ENCODE results near the gene LAPTM5.

The LAPTM5 gene

DNA sequence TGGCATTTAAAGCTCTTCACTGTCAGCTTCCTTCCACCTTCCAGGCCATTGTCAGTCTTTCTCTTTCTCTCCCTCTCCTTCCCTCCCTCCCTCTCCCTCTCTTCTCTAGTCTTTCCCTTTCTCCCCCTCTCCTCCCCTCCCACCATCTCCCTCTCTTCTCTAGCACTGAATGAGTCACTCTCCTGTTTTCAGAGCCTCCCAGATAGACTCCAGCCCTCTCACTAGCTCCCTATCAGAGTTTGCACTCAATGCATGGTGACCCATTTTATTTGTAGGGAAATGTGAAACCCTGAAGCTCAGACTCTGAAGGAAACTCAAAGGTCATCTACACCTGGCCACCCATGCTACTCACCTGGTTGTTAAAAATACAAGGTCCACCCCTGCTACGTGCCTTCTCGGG lies 29.8 kb downstream of the LAPTM5 start:
- DNase-seq, result peak; percentile 74

DNA sequence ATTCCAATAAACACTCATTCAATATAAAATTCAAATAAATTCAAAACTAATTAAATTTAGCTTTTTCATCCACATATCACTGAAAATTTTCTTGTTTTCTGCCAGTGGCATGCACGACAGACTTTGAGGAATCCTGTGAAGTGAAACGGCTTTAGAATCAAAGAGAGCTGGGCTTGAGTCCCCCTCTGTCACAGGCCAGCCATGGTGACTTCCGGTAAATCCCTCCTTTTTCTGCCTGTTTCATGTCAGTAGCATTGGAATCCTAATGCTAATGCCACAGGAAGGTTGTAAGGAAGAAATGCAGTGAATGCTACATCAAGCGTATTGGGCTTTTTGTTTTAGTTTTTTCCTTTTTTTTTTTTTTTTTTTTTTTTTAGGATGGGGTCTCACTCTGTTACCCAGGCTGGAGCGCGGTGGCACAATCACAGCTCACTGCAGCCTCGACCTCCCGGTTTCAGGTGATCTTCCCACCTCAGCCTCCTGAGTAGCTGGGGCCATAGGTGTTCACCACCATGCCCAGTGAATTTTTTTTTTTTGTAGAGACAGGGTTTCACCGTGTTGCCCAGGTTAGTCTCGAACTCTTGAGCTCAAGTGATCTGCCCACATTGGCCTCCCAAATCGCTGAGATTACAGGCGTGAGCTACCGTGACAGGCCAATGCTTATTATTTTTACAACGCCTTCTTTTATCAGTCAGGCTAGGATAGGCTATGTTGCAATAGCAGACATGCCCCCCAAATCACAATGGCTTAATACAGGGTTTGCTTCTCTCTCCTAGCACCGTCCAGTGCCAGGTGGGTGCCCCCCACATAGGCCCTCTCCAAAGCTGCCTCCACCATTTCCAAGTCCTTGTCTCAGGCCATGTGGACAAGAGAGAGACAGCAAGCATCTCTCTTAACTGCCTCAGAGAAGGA lies 30.5 kb downstream of the LAPTM5 start:
- no peak for DNase-seq

DNA sequence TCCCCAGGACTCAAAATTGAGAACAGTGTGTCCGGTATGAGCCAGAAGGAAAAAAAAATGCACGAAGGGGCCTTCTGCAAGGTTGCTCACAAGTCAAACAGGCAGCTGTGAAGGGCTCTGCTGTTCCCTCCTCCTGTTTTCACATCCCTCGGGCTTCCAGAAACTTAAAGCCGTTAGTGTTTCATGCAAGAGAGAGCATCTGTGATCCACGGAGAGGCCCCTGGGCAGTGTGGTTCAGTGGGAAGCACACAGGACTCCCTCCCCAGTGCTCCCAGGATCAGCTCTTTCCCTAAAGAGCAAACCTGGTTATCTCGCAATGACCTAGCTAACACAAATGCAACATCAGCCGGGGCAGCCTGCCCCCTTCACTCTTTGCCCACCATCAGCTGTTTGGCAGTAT lies 31.3 kb downstream of the LAPTM5 start:
- no peak for DNase-seq

DNA sequence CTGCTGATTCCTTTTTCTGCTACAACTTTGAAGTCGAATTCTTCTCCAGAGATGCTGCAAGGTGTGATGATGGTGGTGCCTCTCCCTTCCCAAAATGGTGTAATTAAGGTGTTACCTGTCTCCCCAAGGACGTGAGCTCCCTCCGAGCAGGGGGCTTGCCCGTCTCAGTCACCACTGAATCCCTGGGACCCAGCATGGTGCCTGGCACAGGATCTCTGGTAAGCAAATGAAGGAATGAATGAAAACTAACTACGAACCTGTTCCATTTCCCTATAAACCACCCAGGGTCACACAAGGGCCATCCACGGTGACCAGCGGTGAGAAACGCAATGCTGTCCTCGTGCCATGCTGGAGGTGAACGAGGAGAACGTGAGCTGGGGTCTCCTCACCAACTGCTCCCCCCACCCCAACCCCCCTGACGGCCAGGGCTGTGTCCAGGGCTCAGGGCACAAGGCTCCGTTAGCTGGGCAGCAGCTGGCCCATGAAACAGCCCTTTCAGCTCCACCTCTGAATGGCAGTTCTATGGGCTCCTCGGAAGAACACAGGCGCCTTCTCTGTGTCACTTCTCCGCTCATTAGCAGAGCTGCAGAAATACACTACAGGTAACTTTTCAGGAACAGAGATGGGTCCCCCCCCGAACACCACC lies 32.0 kb downstream of the LAPTM5 start:
- no peak for DNase-seq

DNA sequence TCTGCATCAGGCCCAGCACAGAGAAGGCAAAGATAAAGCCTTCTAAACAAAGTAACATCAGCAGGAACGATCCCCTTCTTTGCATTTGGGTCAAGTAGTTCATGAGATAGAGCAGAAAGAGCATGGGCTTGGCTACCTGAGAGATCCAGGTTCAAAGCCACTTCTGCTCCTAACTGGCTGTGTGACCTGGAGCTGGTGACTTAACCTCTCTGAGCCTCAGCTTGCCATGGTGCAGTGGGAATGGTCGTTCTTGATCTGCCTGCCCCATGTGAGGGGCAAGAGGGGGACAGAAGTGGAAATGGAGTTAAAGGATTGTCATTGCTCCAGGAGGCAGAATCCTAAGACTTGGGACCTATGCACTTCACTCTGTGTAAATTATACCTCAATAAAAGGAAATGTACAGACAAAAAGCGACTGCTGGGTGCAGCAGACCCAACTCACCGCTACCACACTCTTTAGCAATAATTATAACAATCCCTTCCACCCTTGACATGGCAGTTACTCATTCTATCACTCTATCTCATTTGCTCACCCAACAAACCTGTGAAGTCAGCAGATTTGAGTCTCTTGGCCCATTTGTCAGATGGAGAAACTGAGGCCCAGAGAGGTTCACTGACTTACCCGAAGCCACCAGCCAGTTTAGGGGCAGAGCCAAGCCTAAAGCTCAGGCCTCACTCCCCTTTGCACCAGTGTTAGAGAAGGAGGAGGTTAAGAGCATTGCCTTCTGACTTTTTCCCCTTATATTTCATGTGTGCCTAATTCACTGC lies 32.7 kb downstream of the LAPTM5 start:
- DNase-seq, result no peak

DNA sequence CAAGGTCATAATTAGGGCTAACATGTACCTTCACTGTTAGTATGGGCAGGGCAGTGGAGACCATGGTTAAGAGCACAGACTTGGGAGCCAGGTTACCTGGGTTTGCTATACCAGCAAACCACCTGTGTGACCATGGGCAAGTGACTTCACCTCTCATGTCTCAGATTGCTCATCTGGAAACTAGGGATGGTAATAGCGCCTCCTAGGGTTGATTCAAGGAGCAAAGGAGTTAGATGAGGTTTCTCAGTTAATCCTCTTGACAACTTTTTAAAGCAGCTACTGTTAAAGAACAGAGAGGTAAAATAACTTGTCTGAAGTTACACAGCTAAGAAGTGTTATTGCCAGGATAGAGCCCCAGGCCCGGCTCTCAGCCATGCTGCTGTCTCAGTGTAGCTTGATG lies 33.4 kb downstream of the LAPTM5 start:
- DNase-seq, result no peak

DNA sequence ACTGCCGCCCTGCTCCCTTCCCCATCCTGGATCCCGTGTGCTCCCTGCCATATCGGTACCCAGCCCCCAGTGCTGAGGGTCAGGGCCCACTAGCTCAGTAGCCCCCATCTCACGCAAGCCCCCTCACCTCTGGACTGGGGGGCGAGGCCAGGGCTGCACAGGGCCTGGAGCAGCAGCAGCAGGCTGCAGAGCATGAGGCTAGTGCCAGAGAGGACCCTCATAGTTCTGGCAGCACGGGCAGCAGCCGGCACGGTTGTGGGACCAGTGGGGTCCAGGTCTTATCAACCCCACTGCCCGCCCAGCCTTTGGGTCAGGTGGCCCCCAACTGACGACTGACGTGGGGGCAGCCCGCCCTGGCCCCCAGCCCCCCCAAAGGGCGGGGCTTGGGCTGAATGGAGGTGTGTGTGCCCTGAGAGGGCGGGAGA lies 34.2 kb downstream of the LAPTM5 start, which contains the start of gene MATN1:
Gene MATN1, minus strand, starts transcription at position 255 of the 425 bp plus-strand sequence. Its CDS starts 34 bp downstream, at position 221.
- no peak for DNase-seq

DNA sequence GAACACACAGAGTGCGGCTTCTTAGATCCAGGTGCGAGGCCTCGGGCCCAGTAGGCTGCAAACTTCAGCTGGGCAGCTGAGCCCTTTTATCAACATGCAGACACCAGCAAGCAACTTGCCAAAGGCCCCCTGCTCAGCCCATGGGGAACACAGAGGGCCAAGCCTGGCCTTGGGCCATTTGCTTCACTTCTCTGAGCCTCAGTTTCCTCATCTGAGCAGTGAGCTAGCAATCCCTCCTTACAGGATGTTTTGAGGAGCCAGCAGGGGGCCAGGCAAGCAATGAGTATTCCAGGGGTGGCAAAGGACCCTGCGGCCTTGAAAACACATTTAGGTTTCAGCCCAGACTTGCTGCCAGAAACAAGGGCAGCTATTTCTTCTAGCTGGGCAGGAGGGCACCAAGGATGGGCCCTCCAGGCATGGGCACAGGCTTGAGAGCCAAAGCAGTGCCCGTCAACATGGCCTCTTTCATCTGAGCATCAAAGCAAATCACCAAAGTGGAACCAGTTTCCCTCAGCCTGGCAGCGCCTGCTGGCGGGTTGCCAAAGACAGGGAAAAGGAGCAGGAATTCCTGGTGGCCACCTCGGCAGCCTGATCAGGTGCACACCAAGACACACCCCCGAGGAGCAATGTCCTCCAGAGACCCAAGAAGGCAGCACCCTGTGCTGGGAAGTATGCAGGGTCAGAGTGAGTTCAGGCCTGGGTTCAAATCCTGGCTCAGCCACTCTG lies 35.6 kb downstream of the LAPTM5 start:
- no peak for DNase-seq

DNA sequence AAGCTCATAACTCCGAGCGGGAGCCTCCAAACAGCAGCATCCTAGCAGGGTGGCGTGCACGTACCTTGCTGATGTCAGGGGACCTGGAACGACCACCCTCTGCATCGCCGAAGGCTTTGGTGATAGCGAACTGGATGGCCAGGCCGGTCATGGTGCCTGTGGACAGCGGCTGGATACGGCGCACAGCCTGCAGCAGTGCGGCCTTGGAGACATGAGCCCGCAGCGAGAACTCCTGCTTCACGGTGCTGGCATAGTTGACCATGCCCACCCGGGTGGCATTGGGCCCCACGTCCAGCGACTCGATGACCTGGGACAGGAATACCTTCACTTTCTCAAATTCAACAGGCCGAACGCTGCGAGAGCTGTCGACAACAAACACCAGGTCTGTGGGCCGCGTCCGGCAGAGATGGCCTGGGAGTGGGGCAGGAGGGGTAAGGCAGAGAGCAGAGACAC lies 36.2 kb downstream of the LAPTM5 start:
- DNase-seq, result no peak

DNA sequence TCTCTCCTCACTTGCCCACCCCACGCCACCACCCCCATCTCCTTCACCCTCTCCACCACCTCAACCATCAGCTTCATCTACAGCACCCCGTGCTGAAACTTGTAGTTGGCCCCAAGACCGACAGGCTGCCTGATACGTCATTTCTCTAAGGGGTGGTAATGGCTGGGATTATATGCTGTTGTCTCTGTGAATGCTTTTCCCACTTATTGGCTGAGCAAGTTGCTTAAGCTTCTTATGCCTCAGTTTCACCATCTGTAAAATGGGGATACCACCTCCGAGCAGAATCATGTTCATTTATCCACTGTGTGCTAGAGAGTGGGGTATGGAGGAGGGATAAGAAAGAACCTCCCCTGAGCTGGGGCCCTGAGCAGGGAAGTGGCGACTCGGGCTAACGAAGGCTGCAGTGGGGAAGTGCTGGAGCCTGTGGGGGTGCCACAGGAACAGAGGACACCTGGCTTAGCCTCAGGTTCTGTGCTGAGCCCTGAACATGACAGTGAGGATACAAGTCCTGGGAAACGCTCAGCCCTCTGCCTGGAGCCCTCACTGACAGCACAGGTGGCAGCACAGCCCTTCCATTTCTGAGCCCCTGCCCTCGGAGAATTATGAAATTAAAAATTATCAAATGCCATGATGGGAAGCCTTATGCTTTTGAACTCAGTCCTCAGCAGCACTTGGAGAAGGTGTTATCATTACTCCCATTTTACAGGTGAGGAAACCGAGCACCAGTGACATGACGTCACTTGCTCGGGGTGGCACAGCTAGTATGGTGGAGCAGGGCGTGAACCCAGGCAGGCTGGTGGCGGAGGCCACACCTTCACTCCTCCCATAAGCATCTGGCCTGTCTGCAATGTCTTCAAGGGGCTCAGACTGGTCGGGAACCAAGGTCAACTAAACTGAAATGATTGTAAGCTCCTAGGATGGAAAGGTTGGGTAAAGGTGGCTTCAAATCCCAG lies 37.0 kb downstream of the LAPTM5 start:
- DNase-seq, result no peak

DNA sequence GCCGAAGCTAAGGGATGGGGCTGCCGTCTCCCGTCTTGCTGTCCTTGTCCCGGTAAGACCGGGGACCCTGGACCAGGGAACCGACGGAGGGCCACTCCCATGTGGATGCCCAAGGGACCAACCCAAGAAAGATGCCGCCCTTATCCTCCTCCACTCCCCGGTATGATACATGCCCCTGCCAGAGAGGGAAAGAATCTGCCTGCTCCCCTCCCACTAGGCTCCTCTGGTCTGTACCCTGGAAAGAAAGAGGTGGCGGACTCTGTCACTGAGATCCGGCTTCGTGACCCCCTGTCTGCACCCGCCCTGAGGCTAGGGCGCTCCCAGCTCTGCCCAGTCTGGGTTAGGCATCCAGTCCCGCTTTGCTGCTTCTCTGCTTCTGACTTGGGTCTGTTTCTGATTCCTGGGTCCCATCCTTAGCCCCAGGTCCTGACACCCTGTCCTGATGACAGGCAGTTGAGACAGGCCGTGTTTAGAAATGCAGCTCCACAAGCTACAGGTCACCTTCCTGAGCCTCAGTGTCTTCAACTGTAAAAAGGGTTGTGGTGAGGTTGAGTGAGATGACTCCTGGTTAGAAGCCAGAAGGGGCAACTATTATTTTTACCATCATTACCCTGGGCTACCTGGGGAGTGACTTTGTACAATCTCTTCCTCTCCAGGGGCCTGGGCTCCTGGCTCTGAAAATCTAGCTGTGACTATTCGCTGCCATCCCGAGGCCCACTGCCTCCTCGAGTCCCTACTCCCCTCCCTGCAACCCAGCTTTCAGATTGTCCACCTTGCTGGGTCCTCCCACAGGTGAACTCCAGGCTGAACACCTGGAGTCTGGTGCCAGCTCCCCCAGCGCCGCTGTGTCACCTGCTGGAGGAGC lies 37.9 kb downstream of the LAPTM5 start:
- no peak for DNase-seq

DNA sequence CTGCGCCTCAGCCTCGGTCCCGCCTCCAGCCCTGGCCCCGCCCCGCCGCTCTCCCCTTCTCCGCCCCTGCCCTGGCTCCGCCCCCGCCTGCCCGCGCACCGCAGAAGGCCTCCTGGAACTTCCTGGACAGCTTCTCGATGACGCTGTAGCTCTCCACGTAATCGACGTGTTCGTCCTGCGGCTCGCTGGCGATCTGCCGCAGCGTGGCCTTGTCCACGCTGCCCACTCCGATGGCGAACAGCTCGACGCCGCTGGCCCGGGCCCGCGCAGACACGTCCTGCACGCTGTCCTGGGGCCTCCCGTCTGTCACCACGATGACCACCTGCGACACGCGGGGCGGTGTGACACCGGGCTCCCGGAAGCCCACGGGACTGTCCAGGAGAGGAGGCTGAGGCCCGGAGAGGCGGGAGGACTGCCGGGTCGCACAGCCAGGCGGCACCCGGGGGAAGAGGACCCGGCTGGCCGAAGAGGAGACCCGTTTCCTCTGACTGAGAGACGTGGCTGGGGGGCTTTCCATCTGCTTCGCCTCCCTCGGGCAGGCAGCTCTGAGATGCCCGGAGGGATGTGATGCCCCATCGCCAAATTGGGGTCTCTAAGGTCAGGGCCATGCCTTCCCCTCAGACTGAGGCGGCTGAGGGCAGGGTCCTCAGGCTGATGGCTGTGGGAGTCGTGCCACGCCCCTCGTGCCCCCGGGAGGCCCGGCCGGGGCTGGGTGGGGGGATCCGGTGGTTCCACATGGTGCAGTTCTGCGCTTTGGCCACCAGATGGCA lies 38.8 kb downstream of the LAPTM5 start:
- peak; percentile 93 for DNase-seq

DNA sequence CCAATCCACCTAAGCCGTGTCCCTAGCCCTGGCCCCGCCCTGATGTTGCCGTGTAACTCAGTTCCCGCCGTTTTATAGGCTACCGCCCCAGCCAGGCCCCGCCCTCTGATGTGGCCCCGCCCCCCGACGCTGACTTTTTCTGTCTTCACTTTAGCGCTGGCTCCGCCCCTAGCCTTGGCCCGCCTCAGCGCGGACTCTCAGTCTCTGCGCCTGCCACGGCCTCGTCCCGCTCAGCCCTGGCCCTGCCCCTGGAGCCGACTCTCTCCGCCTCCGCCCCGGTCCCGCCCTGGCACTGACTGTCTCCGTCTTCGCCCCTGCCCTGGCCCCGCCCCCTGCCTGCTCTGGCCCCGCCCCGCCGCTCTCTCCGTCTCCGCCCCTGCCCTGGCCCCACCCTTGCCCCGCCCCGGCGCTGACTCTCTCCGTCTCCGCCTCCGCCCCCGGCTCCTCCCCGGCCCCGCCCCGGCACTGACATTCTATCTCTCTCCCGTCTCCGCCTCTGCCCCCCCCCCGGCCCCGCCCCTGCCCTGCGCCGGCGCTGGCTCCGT lies 39.4 kb downstream of the LAPTM5 start:
- DNase-seq, result peak; percentile 97

DNA sequence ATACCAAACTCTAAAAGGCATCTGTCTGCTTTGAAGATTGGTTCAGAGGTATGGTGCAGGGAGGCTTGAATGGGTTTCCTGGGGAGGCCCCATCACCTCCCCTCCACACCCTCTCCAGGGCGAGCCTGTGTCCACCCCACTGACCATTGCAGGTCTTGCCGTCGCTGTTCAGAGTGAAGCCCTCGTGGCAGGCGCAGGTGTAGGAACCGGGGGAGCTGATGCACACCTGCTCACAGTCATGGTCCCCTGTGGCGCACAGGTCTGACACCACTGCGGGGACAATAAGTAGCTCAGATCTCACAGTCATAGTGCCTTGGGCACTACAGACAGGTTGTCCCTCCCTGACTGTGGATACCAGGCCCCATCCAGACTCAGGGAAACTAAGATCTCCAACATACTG lies 40.9 kb downstream of the LAPTM5 start:
- DNase-seq, result no peak

DNA sequence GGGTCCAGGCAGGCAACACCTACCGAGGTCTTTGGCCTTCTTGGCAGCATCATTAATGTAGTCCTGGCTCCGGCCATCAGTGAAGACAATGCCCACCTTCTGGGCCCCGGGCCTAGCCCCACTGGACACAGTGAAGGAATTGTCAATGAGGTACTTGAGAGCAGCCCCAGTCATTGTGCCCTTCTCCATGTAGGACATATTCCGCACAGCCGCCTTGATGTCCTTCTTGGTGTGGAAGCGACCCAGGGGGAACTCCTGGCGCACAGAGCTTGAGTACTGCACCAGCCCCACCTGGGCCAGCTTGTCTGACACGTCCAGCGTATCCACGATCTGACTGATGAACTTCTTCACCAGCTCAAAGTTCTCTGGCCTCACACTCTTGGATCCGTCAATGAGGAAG lies 41.7 kb downstream of the LAPTM5 start:
- DNase-seq, result no peak

DNA sequence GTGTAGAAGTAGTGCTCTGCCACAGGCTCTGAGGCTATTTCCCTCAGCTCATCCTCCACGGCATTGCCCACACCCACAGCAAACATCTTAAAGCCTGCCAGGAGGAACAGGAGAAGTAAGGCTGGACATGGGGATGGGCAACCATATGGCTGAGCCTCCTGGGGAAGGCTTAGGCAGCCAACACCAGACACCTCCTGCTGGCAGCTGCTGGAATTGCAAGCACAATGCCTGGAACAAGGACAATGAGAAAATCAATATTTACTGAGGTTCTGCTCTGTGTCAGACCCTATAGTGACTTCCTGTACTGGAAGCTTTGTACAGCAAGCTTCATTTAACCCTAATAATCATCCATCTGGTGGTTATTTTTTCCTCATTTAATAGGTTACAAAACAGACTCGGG lies 42.4 kb downstream of the LAPTM5 start:
- DNase-seq, result no peak

DNA sequence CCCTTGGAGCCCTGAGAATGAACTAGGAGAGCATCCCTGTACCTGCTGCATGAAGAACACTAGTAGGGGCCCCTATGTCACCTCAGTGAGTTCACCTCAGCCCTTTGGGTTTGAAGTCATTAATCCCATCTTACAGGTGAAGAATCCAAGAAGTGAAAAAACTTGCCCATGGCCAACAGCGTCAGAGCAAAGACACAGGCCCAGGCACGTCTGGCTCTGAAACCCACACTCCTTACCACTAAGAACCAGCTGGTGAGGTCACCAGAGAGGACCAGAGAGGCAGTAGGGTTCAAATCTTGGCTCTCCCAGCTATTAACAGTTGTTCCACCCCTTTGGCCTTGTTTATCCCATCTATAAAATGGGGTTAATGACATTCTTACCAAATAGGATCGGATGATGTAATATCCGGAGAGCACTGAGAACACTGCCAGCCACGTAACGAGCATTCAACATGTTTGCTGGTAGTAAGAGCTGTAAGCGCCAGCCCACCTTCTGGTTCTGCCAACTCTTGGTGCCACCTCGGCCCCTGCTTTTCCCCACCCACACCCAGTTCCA lies 43.0 kb downstream of the LAPTM5 start:
- DNase-seq, result no peak

DNA sequence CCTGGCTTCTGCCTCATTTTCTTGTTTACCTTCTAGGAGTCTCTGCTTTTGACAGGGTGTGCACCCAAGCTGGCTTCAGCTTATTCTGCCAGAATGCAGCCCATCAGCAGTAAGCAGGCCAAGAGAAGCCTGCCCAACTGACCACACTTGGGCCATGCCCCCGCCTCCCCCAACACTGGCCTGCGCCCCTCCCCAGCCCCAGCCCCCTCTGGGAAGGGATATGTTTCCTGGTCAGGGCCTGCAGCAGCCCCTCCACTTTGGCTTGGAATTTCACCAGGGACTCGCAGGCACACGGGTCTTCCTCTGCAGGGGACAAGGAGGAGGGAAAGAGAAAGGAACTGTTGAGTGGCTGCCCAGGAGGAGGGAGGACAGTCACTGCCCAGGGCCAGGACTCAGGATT lies 43.5 kb downstream of the LAPTM5 start:
- no peak for DNase-seq

DNA sequence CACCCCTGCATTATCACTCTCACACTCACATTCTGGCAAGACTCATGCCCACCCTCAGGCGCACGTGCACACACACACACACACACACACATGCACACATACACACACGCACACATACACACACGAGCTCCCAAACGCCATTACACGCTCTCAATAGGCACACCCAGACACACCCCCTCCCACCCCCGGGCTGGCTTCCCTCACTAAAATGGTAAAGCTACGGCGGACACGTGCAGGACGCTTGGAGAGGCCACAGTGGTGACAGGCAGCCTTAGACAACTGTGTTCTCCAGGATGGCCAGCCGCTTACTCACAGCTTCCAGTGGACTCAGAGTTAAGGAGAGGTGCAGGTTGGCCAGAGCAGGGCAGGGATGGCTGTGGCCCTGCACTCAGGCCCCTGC lies 44.3 kb downstream of the LAPTM5 start:
- no peak for DNase-seq
